GM19043 (cell line): ENCODE measurements around the gene TPX2.
"Not testable (repeated sequence)": the region's sequence is repeated elsewhere in the genome, so short reads cannot be mapped to it uniquely, and the experiment has no call there.

ENCODE experiments used
- ATAC-seq: cut with Tn5 transposase; IDR thresholded peaks from one replicate; pipeline ENCODE4 v1.9.1; 2021; ENCODE audit warnings: low read depth; ENCODE audit not compliant: unreplicated experiment

The TPX2 gene

DNA sequence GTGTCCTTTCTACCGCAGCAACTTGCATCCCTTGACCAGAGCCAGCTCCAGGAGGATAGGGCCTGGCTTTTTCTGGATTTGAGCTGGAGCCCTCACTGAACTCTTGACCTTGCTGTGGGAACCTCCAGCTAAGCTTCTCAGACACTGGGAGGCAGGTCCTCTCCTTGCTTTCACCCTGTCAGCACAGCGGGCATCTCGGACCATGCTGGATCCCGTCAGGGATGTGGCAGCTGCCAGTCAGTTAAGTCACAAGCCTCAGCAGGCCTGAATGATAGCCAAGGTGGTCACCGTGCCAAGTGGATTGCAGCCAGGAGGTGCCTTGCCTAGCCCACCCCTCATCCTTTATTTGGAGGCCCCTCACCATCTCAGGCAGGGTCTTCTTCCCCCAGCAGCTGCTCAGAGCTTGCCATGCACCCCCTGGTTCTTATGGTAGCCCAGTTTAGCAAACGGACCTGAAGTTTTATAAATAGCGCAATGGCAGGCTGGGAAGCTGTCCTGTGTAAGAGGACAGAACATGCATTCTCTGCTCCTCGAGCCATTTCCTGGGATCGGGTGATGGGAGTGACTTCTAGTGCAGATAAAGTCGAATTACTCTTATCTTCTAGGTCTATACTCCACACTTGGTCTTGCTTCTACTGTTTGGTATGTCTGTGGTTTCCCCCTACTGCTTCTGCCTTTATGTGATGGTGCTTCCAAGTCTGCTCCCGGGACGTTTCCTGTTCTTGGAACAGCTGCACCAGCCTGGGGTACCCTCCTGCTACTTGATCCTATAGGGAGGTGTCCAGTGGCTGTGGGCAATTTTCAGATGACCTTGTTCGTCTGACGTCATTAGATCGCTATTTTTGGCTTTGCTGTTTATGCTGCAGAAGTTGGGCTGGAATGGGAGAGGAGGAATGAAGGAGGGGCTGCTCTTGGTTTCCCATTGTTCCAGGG, 73.0 kb downstream of the TPX2 start:
- ATAC-seq, result no peak

DNA sequence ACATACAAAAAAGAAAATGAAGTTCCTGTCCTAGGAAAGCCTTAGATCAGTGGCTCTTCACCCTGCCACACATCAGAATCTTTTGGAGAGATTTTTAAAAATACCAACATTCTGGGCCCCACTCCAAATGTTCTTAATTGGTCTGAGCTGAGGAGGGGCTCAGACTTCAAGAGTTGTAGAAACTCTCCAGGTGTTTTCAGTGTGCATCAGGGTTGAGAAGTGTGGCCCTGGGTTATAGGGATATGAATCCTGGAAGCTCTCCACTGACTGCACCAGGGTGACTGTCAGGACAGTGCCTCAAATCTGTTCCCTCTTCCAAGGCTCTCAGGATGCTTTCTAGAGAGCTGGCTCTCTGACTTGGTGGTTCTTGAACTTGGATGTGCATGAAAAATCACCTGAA, 74.5 kb downstream of the TPX2 start:
- ATAC-seq, result no peak

- ATAC-seq, result not testable (repeated sequence)
These were observed 75.1 kb downstream of the TPX2 start for GRCh38 chr20:31814142-31814541.

DNA sequence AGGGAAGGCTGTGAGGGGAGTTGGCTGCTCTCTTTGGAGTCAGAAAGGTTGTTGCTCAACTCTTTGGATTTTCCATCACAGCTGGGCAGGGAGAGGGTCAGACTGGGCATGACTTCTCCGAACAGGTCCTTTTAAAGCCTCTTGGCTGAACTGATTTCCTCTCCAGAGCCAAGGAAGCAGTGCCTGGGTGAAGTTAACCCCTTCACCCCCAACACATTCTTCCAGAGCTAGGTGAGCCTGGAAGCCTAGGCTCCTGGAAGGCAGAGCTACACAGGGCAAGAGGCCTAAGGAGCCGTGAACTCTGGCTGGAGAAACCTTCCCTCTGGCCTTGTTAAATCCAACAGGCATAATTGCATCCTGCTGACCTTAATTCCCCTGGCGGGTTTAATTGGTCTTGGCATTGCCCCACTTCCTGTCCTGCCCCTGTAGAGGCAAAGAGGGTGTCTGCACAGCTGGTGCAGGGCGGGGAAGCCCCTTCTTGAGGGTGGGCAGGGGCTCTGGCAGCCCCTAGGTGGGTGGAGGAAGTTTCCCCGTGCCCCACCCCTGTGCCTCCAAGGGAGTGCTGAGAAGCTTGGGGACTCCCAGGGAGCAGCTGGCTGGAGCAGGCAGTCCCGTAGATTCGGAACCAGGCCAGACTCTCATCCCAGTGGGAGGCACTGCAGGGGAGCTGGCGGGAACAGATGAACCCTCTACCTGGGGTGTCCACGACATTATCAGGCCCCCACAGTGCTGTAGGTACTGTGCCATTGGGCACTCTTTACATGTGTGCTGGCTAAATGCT, 76.5 kb downstream of the TPX2 start:
- no peak for ATAC-seq

DNA sequence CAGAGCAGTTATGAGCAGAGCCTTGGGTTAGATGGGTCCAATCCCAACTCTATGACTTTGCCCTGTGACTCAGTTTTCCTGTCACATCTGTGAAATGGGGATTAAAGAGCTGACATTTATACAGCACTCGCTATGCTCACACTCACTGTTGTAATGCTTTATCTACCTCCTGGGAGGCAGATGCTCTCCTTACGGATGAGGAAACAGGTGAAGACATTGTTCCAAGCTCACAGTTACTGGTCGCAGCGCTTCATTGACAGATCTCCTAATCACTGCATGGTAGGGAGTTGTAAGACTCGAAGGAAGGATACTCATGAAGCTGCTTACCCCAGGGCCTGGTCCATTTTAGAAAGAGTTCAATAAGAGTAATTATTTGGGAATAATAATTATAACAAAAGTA, 77.1 kb downstream of the TPX2 start:
- no peak for ATAC-seq

GRCh38 chr20:31817461-31817860, 78.4 kb downstream of the TPX2 start:
- ATAC-seq, result no peak

DNA sequence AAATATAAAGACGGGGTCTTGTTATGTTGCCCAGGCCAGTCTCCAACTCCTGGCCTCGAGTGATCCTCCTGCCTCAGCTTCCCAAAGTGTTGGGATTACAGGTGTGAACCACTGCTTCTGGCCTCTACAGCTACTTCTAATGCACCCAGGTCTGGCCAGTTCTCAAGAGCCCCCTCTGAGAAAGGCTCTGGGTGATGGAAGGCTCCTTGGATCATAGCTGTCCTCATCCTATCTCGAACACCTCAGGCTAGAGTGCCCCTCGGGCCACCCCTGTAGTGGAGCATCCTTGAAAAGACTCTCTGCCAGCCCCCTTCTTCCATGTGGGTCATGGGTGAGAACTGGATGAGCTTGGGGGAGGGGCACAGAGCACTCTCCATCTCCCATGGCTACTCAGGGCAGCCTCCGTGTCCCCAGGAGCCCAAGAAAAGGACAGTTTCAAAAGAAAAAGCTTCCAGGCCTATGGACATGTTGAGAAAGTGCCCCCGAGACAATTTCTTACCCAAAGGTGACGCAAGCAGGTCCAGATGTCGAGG, 79.4 kb downstream of the TPX2 start:
- no peak for ATAC-seq

DNA sequence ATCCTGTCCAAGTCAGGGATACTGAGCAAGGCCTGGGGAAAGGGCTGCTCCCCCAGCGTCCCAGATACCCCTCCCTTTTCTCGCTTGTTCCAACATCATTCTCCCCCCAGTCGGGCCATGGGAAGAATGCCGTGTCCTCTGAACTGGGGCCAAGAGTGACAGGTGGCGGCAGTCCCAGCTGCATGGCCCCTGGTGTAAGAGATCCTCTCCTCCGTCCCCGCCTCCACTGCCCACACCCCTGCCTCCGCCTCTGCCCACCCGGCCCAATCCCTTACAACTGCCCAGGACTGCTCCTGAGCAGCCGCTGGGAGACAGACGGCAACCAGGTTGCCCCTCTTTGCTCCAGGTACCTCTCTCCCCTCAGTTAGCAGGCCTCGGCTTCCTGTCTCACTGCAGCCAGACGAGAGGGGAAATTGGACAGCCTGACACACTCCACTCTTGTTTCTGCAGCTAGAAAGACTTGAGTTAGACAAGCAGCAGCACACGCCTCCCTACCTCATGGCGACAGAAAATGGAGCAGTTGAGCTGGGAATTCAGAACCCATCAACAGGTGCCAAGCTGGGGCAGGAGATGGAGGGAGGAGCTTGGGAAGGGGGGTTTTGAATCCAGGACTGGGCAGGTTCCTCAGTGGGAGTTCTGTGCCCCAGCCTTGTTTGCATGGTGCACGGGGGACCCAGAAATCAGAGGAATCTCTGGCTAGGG, 80.1 kb downstream of the TPX2 start, which contains the start of gene MYLK2:
MYLK2 (plus strand) TSS at position 274 of the 702 bp plus-strand sequence; CDS start at position 499, 225 bp downstream.
- no peak for ATAC-seq

DNA sequence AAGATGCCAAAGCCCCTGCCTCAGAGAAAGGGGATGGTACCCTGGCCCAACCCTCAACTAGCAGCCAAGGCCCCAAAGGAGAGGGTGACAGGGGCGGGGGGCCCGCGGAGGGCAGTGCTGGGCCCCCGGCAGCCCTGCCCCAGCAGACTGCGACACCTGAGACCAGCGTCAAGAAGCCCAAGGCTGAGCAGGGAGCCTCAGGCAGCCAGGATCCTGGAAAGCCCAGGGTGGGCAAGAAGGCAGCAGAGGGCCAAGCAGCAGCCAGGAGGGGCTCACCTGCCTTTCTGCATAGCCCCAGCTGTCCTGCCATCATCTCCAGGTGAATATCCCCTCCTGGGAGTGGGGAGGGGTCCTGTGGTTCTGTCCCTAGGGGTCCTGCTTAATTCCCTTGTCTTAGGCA, 81.1 kb downstream of the TPX2 start:
- ATAC-seq, result no peak

GRCh38 chr20:31821427-31821826, 82.3 kb downstream of the TPX2 start:
- no peak for ATAC-seq

DNA sequence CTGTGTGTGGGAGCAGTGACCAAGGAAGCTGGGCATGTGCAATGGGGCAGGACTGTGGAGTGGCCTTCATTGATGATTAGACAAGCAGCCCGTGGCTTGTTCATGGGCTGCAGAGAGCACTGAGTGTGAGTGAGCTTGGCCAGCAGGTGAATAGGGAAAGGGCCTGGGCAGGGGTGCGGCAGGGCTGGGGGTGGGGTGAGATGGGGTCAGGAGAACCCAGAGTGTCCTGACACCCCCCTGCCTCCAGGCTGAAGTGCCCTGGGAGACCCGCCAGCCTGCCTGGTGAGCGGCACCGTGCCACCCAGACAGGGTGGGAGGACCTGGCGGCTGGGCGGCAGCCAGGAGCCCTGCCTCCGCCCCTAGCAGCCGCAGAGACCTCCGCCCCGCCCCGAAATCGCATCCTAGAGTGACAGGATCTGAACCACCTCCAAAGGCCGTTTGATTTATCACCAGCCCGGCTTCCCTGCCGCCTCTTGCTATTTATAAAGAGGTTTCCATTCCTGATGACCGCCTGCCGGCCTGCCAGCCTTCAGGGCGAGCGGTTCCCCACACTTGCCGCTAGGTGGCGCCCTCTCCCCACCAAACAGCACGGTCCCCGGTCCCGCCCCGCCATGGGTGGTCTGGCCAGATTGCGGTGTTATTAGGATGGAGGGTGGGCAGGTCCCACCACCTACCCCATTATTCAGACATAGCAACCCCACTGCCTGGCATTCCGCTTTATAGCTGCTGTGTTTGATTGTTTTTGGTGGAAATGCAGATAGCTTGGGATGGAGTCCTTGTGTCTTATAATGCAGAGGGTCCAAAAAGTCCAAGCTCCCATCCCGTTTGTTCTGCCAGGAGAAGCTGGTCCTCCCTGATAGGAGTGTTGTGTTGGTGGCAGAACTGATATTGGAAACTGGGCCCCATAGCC, 83.6 kb downstream of the TPX2 start:
- no peak for ATAC-seq

GRCh38 chr20:31823360-31824124, 84.5 kb downstream of the TPX2 start:
- no peak for ATAC-seq

- ATAC-seq, result no peak
These were observed 85.0 kb downstream of the TPX2 start for GRCh38 chr20:31824125-31824485.

GRCh38 chr20:31824554-31825313, 85.6 kb downstream of the TPX2 start:
- ATAC-seq, result no peak

DNA sequence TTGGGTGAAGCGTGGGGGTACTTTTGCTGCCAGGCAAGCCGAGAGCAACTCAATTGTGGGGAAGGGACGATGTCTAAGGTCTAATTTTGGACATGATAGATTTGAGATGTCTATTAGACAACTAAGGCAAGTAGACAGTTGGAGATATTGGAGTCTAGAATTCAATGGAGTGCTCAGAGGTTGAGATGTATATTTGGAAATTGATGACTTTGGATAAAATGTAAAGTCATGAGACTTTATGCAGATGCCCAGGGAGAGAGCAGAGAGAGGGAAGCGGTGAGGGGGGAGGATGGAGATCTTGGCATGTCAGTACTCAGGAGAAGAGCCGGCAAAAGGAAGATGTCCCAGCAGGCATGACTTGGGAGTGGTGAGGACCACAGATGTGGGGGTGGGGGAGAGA, 87.0 kb downstream of the TPX2 start:
- no peak for ATAC-seq

DNA sequence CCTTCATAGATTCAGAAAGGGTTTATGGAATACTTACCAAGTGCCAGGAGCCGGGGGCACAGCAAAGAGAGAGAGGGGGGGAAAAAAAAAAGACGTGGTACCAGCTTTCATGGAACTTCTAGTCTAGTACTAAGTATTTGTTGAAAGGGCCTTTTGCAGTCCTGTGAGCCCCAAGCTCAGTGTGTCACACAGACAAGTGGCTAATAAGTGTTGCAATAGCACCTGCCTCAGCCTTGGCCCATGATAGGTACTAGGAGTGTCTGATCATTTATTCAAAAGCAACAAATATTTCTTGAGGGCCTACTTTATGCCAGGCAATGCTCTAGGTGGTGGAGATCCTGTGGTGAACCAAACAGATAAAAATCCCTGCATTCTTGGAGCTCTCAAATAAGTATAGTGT, 88.0 kb downstream of the TPX2 start:
- no peak for ATAC-seq

GRCh38 chr20:31828016-31828415, 88.9 kb downstream of the TPX2 start:
- ATAC-seq, result not testable (repeated sequence)

- ATAC-seq, result no peak
These were observed 90.6 kb downstream of the TPX2 start for GRCh38 chr20:31829731-31830130.
